GM20000 (cell line): Measurements from ENCODE around the gene NET1.
A peak's percentile ranks its signal among the peaks of the same experiment; 100 is the strongest.

ENCODE experiments used
- DNase-seq: peaks from one replicate; pipeline ENCODE4 v3.0.0; 2012; ENCODE audit warnings: low spot score
- TF ChIP-seq, protein P1 (sequence below): IDR thresholded peaks from 2 replicates; pipeline ENCODE4 v1.5.1; 2012; ENCODE audit warnings: mild to moderate bottlenecking, control low read depth; ENCODE audit errors: extremely low read depth, missing control alignments

NET1 gene

DNA sequence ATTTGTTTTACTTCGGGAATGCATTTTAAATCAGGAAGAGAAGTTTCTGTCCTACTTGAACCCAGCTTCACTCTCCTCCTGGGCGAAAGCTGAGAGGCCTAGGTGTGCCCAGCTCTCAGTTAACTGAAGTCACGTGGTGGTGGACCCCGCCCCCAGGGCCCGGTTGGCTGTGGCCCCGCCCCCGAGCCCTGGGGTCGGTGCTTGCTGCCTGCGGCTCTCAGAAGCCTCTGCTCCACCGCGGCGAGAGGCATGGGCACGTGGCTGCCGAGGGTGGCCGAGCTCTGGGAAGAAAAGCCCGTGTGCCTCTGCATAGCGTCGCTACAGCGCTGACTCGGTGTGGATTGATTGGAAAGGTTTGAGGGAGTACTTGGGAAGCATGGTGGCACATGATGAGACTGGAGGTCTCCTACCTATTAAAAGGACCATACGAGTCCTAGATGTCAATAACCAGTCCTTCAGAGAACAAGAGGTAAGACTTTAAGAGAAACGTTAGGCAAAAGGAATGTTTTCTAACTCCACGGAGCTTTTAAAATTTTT, 34.1 kb downstream of the NET1 start:
- peak; percentile 38 for DNase-seq
- TF ChIP-seq, protein P1, sequence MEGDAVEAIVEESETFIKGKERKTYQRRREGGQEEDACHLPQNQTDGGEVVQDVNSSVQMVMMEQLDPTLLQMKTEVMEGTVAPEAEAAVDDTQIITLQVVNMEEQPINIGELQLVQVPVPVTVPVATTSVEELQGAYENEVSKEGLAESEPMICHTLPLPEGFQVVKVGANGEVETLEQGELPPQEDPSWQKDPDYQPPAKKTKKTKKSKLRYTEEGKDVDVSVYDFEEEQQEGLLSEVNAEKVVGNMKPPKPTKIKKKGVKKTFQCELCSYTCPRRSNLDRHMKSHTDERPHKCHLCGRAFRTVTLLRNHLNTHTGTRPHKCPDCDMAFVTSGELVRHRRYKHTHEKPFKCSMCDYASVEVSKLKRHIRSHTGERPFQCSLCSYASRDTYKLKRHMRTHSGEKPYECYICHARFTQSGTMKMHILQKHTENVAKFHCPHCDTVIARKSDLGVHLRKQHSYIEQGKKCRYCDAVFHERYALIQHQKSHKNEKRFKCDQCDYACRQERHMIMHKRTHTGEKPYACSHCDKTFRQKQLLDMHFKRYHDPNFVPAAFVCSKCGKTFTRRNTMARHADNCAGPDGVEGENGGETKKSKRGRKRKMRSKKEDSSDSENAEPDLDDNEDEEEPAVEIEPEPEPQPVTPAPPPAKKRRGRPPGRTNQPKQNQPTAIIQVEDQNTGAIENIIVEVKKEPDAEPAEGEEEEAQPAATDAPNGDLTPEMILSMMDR = no peak

DNA sequence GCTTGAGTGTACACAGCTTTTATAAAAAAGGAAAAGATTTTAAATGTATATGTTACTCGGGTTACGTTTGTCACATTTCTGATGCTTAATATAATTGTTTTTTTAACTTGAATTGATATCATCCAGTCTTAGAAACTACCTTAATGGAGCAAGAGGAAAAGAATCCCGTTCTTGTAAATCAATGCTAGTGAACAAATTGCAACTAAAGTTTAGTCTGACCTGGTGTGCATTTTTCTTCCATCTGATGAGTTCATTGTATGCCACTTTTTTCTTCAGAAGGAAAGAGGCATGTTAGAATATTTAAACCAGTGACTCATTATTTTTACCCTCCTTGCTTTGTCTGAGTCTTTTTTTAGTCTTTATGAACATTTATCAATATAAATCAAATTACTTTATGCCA, 34.7 kb downstream of the NET1 start:
- no peak for DNase-seq
- TF ChIP-seq, protein P1 = no peak

DNA sequence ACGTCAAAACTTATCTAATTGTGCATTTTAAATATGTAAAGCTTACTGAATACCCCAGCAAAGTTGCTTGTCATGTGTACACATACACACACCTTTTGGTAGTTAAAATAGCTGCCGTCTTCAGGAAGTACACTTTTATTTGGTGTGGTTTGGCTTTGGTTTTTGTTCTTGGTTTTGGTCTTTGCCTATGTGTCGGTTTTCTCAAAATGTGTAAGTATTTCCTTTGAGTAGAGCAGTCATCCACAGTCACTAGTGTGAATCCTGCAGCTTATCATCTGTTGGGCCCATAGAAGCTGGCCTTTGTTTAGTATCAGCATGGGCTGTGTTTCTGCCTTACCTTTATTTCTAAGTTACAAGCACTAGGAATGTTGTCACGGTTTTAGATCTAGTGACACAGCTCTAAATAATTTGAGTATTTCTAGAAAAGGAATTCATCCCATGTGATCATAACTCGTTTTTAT, 35.3 kb downstream of the NET1 start:
- TF ChIP-seq, protein P1 = no peak
- peak; percentile 43 for DNase-seq

DNA sequence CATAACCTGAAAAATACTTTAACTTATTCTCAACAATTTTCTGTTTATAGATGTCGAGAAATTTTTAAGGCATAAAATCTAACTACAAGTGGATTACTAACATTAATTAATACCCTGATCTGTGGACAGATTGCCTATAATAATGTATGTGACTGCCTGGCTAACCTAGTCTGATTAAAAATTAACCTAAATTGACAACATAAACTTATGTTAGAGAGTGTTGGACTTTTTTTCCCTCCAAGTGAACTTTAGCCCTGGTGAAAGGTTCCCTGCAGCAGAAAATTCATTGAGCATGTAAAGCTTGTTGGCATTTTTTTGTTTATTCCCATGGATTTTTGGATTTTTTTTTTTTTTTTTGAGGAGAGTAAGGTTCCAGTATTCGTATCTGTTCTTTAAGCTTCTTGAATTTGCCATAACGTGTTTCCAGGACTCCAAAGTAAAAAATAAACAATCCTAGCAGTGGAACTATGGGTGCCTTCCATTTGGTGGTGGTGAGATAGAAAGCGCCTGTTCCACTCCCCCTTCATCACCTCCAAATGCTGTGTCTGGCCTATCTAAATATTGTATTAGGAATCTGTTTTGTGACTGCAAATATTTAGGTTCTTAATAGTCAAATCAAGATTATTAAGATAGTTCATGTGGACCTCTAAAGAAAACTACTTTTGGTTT, 36.1 kb downstream of the NET1 start:
- no peak for DNase-seq
- TF ChIP-seq, protein P1 = no peak

DNA sequence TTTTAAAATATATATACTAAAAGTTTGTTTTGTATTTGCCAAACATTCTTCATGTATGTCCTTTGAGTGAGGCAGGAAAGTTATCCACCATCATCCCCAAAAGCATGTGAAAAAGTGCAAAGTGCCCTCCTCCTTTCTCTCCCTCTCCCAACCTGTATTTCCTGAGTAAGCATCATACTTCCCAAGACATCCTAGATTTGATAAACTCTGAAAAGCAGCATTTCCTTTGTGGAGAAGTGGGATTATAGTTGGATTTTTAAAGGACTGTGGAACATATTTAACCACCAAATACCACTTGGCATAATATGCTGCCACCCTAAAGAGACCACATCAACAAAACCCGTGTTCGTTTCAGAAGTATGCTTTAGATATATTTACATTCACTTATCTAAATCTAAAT, 36.9 kb downstream of the NET1 start:
- DNase-seq = no peak
- TF ChIP-seq, protein P1 = no peak

DNA sequence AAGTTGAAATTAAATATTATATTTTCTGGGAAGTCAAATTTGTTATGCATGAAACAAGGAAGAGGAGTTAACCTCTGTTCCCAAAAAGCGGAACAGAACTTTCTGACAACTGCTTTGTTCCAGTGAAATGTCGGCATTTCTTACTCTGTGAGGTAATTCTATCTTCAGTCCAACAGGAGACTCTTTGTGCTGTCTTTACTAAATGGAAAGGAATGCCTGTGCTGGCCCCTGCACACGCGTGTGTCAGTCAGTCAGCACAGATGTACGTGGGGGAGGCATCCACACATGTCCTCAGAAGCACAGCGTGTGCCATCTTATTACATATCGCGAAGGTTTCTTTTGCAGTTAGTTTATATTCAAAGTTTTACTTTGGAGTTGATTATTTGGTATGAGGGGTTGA, 37.5 kb downstream of the NET1 start:
- TF ChIP-seq, protein P1 = no peak
- DNase-seq = no peak

DNA sequence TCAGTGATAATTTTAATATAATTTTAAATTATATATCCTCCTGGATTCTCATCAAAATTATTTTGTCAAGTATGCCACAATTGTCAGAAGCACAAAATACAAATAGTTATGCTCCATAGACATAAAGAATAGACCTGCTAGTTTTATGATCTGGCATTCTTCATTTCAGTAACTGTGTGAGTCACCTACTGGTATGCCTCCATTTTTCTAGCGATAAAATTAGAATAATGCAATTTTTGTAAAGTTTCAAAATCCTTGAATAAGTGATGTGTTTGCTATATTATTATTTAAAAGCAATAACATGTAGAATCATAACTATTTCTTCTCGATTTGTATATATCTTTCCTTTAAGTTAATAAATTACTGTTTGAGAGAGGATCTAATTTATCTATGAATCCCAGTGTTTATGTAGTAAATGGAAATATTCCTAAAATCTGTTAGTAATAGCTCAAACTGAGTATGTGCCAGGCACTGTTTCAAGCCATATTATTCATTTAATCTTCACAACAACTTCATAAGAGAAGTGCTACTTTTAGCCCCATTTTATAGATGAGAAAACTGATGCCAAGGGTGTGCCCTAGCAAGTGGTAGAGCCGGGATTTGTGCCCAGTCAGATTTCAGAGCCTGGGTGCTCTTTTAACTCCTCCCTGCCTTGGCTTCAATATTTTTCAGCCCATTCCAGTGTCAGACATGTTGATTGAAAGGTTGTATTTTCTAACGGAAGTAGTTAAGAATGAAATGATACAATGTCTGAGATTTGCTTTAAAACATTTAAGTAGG, 38.4 kb downstream of the NET1 start:
- TF ChIP-seq, protein P1 = no peak
- no peak for DNase-seq
